ENCODE measurements around the gene ZG16.

ZG16 gene

GRCh38 chr16:29830774-29831173, 52.7 kb downstream of the ZG16 start:
- DNase-seq: no peak

- DNase-seq: no peak
Measured at GRCh38 chr16:29831490-29831889, 53.4 kb downstream of the ZG16 start.
